Keratinocyte (primary cell): Measurements from ENCODE around the gene PSD4. TPM values are rescaled to one million over a fixed set of nuclear protein-coding genes. Genes with fewer than 3 reads are reported as not detected.

Experiments used
- DNase-seq: peaks from one replicate; pipeline ENCODE4 v3.0.0-alpha.2; 2011; ENCODE audit warnings: low read depth, missing footprints, low spot score
- FAIRE-seq: peaks from 2 replicates; lab custom pipeline; 2011; peaks lifted over from hg19 to GRCh38; lab: Jason Lieb, UNC
- H2AFZ ChIP-seq: 2 replicates; pipeline ENCODE4 v1.6.0; 2012; ENCODE audit warnings: low read length, control low read depth, inconsistent platforms; ENCODE audit not compliant: control insufficient read depth
- H3K27ac ChIP-seq: 2 replicates; pipeline ENCODE4 v1.5.1; 2011; ENCODE audit warnings: low read length; ENCODE audit not compliant: control insufficient read depth, insufficient read depth
- H3K27me3 ChIP-seq: 3 replicates; pipeline ENCODE4 v1.6.0; 2011; ENCODE audit warnings: low read length; ENCODE audit not compliant: control insufficient read depth, insufficient read depth; ENCODE audit errors: extremely low read depth
- H3K36me3 ChIP-seq, 2 experiments: 2 replicates in 1 of 2; 3 replicates in 1 of 2; pipeline ENCODE4 v1.5.1; 2011; ENCODE audit warnings: low read length in 2 of 2, mild to moderate bottlenecking in 1 of 2; ENCODE audit not compliant: control insufficient read depth in 2 of 2, insufficient read depth in 2 of 2; ENCODE audit errors: extremely low read depth in 1 of 2
- H3K4me1 ChIP-seq: 3 replicates; pipeline ENCODE4 v1.5.1; 2011; ENCODE audit warnings: low read length; ENCODE audit not compliant: control insufficient read depth, insufficient read depth; ENCODE audit errors: extremely low read depth
- H3K4me2 ChIP-seq: 3 replicates; pipeline ENCODE4 v1.6.0; 2011; ENCODE audit warnings: low read depth, low read length; ENCODE audit not compliant: control insufficient read depth, insufficient read depth; ENCODE audit errors: extremely low read depth
- H3K4me3 ChIP-seq, 3 experiments: fragments of 200-600 bp in 1 of 3; sonication (generic) in 1 of 3; 2 replicates in 2 of 3; 3 replicates in 1 of 3; pipeline ENCODE4 v1.5.1; 2011 to 2016; ENCODE audit warnings: low read length in 3 of 3, mild to moderate bottlenecking in 3 of 3, control low read depth in 2 of 3, inconsistent platforms in 1 of 3, low read depth in 1 of 3, mixed read lengths in 1 of 3, mixed run types in 1 of 3, moderate library complexity in 1 of 3; ENCODE audit not compliant: control insufficient read depth in 2 of 3, insufficient read depth in 2 of 3; ENCODE audit errors: extremely low read depth in 1 of 3
- H3K79me2 ChIP-seq: 2 replicates; pipeline ENCODE4 v1.6.0; 2012; ENCODE audit warnings: low read length; ENCODE audit not compliant: control insufficient read depth, insufficient read depth
- H3K9ac ChIP-seq: 3 replicates; pipeline ENCODE4 v1.6.0; 2011; ENCODE audit warnings: low read length; ENCODE audit not compliant: control insufficient read depth, insufficient read depth; ENCODE audit errors: extremely low read depth
- H3K9me1 ChIP-seq: 3 replicates; pipeline ENCODE4 v1.6.0; 2011; ENCODE audit warnings: low read length; ENCODE audit not compliant: control insufficient read depth, insufficient read depth; ENCODE audit errors: extremely low read depth
- H3K9me3 ChIP-seq: 2 replicates; pipeline ENCODE4 v1.5.1; 2012; ENCODE audit warnings: low read depth, low read length; ENCODE audit not compliant: control insufficient read depth
- H4K20me1 ChIP-seq: 3 replicates; pipeline ENCODE4 v1.6.0; 2011; ENCODE audit warnings: low read length; ENCODE audit not compliant: control insufficient read depth, insufficient read depth; ENCODE audit errors: extremely low read depth
- EZH2 ChIP-seq: IDR thresholded peaks from one replicate; pipeline ENCODE4 v1.6.1; 2012; ENCODE audit warnings: inconsistent platforms, mild to moderate bottlenecking, low read length, moderate library complexity
- dilution Hi-C: fragments of 300-500 bp; cut with MboI; formaldehyde crosslinking; loops from one replicate; pipeline ENCODE4 v1.7.0; 2020; ENCODE audit warnings: low sequenced_read_pairs; ENCODE audit not compliant: extremely low pct_ligation_motif_present
- polyA plus RNA-seq, 5 experiments: library from polyadenylated mRNA; depleted of rRNA in 3 of 5; stranded (reverse) in 3 of 5; stranded (forward) in 1 of 5; unstranded in 1 of 5; fragments of >200 nt; gene quantifications; 1 replicate in 1 of 5; 2 replicates in 3 of 5; 3 replicates in 1 of 5; pipeline versions ENCODE4 v1.2.1 to v1.2.3, GENCODE V29; 2011 to 2012; ENCODE audit warnings: missing spikeins in 2 of 5, low read depth in 1 of 5, low replicate concordance in 1 of 5
- TF ChIP-seq, protein P1 (sequence below), 3 experiments: IDR thresholded peaks in 1 of 3; conservative IDR thresholded peaks in 1 of 3; optimal IDR thresholded peaks in 1 of 3; 2 replicates in 2 of 3; 3 replicates in 1 of 3; pipeline versions ENCODE3 to v1.5.1; 2011; ENCODE audit warnings: low read length in 3 of 3, mild to moderate bottlenecking in 3 of 3, moderate library complexity in 2 of 3, control low read depth in 1 of 3, inconsistent platforms in 1 of 3; ENCODE audit not compliant: insufficient read depth in 2 of 3; ENCODE audit errors: extremely low read depth in 1 of 3

The PSD4 gene
- polyA plus RNA-seq, 1 donor (not counting 4 experiments of a cell fraction or from before 2014, with no cell fraction given) = 11.1 TPM

GRCh38 chr2:113218283-113219091 is 44.7 kb downstream of the PSD4 start:
- H3K4me3 ChIP-seq = no peak overlapping the region
- no peak for TF ChIP-seq EZH2
- TF ChIP-seq, protein P1, sequence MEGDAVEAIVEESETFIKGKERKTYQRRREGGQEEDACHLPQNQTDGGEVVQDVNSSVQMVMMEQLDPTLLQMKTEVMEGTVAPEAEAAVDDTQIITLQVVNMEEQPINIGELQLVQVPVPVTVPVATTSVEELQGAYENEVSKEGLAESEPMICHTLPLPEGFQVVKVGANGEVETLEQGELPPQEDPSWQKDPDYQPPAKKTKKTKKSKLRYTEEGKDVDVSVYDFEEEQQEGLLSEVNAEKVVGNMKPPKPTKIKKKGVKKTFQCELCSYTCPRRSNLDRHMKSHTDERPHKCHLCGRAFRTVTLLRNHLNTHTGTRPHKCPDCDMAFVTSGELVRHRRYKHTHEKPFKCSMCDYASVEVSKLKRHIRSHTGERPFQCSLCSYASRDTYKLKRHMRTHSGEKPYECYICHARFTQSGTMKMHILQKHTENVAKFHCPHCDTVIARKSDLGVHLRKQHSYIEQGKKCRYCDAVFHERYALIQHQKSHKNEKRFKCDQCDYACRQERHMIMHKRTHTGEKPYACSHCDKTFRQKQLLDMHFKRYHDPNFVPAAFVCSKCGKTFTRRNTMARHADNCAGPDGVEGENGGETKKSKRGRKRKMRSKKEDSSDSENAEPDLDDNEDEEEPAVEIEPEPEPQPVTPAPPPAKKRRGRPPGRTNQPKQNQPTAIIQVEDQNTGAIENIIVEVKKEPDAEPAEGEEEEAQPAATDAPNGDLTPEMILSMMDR (optimal IDR thresholded peaks at IDR 0.05 in 1 of 3, IDR thresholded peaks at IDR 0.05 in 1 of 3, conservative IDR thresholded peaks at IDR 0.05 in 1 of 3; ENCODE audit: extremely low read depth in 1 of 3, insufficient read depth in 2 of 3, low read length in 3 of 3) = no peak
- DNase-seq = no peak
- no peak overlapping the region for H3K9ac ChIP-seq
- H3K79me2 ChIP-seq = no peaks in the 10 kb centered on the region
- H3K36me3 ChIP-seq = peaks cover 0 to 1% of the 10 kb centered on the region in 2 experiments
- dilution Hi-C loops = no loop called here
- H3K27me3 ChIP-seq = no peaks in the 10 kb centered on the region
- H3K9me1 ChIP-seq = no peaks in the 10 kb centered on the region
- H2AFZ ChIP-seq = no peak overlapping the region
- peaks cover 23% of the 10 kb centered on the region for H3K4me1 ChIP-seq
- no peak for FAIRE-seq
- H3K27ac ChIP-seq = no peak overlapping the region
- no peaks in the 10 kb centered on the region for H3K9me3 ChIP-seq
- no peaks in the 10 kb centered on the region for H4K20me1 ChIP-seq
- H3K4me2 ChIP-seq = no peak overlapping the region

GRCh38 chr2:113219092-113219441 is 45.3 kb downstream of the PSD4 start:
- TF ChIP-seq, protein P1 (optimal IDR thresholded peaks at IDR 0.05 in 1 of 3, IDR thresholded peaks at IDR 0.05 in 1 of 3, conservative IDR thresholded peaks at IDR 0.05 in 1 of 3; ENCODE audit: extremely low read depth in 1 of 3, insufficient read depth in 2 of 3, low read length in 3 of 3) = no peak
- TF ChIP-seq EZH2 = no peak
- H3K4me1 ChIP-seq = peaks cover 21% of the 10 kb centered on the region
- dilution Hi-C loops = no loop called here

More at GRCh38 chr2:113219092-113219441, 45.3 kb downstream of the PSD4 start:
- Histone ChIP-seq H2AFZ (no peak overlapping the region), H3K9me3 (no peaks in the 10 kb centered on the region), H3K4me3 (no peak overlapping the region), H3K27me3 (no peaks in the 10 kb centered on the region), H3K9me1 (no peaks in the 10 kb centered on the region), H3K9ac (no peak overlapping the region), H3K79me2 (no peaks in the 10 kb centered on the region), H3K4me2 (no peak overlapping the region), H3K36me3 (peaks cover 0 to 1% of the 10 kb centered on the region in 2 experiments), H3K27ac (no peak overlapping the region), H4K20me1 (no peaks in the 10 kb centered on the region)
- no peak for FAIRE-seq
- DNase-seq = no peak
